VCaP (cell line): ENCODE results near the gene MFSD6L.

ENCODE experiments used
- H3K27ac ChIP-seq: fragments of 450-650 bp; 2 replicates; pipeline ENCODE4 v1.5.1; 2017
- CTCF ChIP-seq: fragments of 450-650 bp; conservative IDR thresholded peaks from 2 replicates; pipeline ENCODE4 v1.5.1; 2017; ENCODE audit warnings: mild to moderate bottlenecking, moderate library complexity

Gene MFSD6L

GRCh38 chr17:8798846-8799569 lies at the start of gene MFSD6L:
TSS of gene MFSD6L (minus strand) at chr17:8799365. CDS start at chr17:8799120, 245 bp downstream.
- no peak for TF ChIP-seq CTCF
- H3K27ac ChIP-seq = peak within 1 kb of the TSS; percentile 66; the same call in 1 of the 2 replicates

- H3K27ac ChIP-seq = no peak overlapping the region
- no peak for TF ChIP-seq CTCF
These were observed 48.7 kb upstream of the MFSD6L start for GRCh38 chr17:8847891-8848290.

- TF ChIP-seq CTCF = no peak
- H3K27ac ChIP-seq = no peak overlapping the region
These were observed 47.6 kb upstream of the MFSD6L start for GRCh38 chr17:8846768-8847211.

- no peak for TF ChIP-seq CTCF
- no peak overlapping the region for H3K27ac ChIP-seq
These were observed 45.4 kb upstream of the MFSD6L start for GRCh38 chr17:8844229-8845218.

- H3K27ac ChIP-seq = no peak overlapping the region
- no peak for TF ChIP-seq CTCF
These were observed 44.2 kb upstream of the MFSD6L start for GRCh38 chr17:8843344-8843743.

GRCh38 chr17:8841844-8842243 lies 42.7 kb upstream of the MFSD6L start:
- no peak for TF ChIP-seq CTCF
- H3K27ac ChIP-seq = no peak overlapping the region

GRCh38 chr17:8839410-8839935 lies 40.3 kb upstream of the MFSD6L start:
- H3K27ac ChIP-seq = no peak overlapping the region
- no peak for TF ChIP-seq CTCF
